HepG2 (cell line): Measurements from ENCODE around the gene NRK. TPM values are rescaled to one million over a fixed set of nuclear protein-coding genes. Genes with fewer than 3 reads are reported as not detected.

Experiments used
- BCL6 ChIP-seq: IDR thresholded peaks from 2 replicates; pipeline ENCODE4 v1.6.1; 2016; ENCODE audit warnings: missing genetic modification reagents, missing compliant biosample characterization
- ELK4 ChIP-seq: sonication (generic); formaldehyde crosslinking; IDR thresholded peaks from 2 replicates; pipeline ENCODE4 v1.9.0; 2021; ENCODE audit warnings: missing genetic modification reagents, borderline replicate concordance
- NR2F6 ChIP-seq, 2 experiments: IDR thresholded peaks; 2 replicates each; pipeline ENCODE4 v1.6.1; 2016; ENCODE audit warnings: antibody characterized with exemption in 1 of 2, mild to moderate bottlenecking in 1 of 2
- RBM22 ChIP-seq: fragments of 200-400 bp; formaldehyde crosslinking; optimal IDR thresholded peaks from 2 replicates; pipeline ENCODE3; 2017; ENCODE audit warnings: mild to moderate bottlenecking, low read length, moderate library complexity
- TAF1 ChIP-seq: sonication (generic); formaldehyde crosslinking; IDR thresholded peaks from 2 replicates; pipeline ENCODE4 v1.4.0; 2020; ENCODE audit warnings: missing genetic modification reagents
- TCF7 ChIP-seq: sonication (generic); IDR thresholded peaks from 2 replicates; pipeline ENCODE4 v1.6.1; 2016; ENCODE audit warnings: antibody characterized with exemption, low read depth
- ZBTB40 ChIP-seq, 2 experiments: fragments of 450-650 bp in 1 of 2; sonication (generic) in 1 of 2; formaldehyde crosslinking in 1 of 2; IDR thresholded peaks; 2 replicates each; pipeline versions ENCODE4 v1.6.1 to v1.8.0; 2016 to 2022; ENCODE audit warnings: antibody characterized with exemption in 1 of 2, mild to moderate bottlenecking in 1 of 2, missing genetic modification reagents in 1 of 2
- ZFP82 ChIP-seq: sonication (generic); formaldehyde crosslinking; IDR thresholded peaks from 2 replicates; pipeline ENCODE4 v1.5.1; 2020; ENCODE audit warnings: mild to moderate bottlenecking, missing genetic modification reagents, borderline replicate concordance
- ZNF382 ChIP-seq: sonication (generic); formaldehyde crosslinking; IDR thresholded peaks from 2 replicates; pipeline ENCODE4 v1.5.0; 2020; ENCODE audit warnings: missing genetic modification reagents, mild to moderate bottlenecking, borderline replicate concordance
- ZNF616 ChIP-seq: sonication (generic); formaldehyde crosslinking; IDR thresholded peaks from 2 replicates; pipeline ENCODE4 v1.5.0; 2020; ENCODE audit warnings: low read depth, mild to moderate bottlenecking, missing genetic modification reagents
- polyA plus RNA-seq, 8 experiments: library from polyadenylated mRNA; depleted of rRNA in 3 of 8; stranded (reverse) in 7 of 8; unstranded in 1 of 8; fragments of >200 nt; fragmentation: Illumina TruSeq in 4 of 8; extraction: Trizol in 4 of 8; gene quantifications; 2 replicates each; pipeline versions ENCODE4 v1.2.1 to v1.2.3, GENCODE V29; 2011 to 2016; ENCODE audit warnings: low read depth in 4 of 8, missing spikeins in 1 of 8, mixed read lengths in 1 of 8; ENCODE audit not compliant: insufficient read depth in 1 of 8
- total RNA-seq, 5 experiments: library from RNA; depleted of rRNA; stranded (reverse); fragments of >200 nt; fragmentation: Illumina TruSeq; extraction: Trizol; gene quantifications; 2 replicates each; pipeline ENCODE4 v1.2.3, GENCODE V29; 2016; ENCODE audit warnings: low read depth in 1 of 5
- TF ChIP-seq, protein P1 (sequence below): sonication (generic); formaldehyde crosslinking; IDR thresholded peaks from 2 replicates; pipeline ENCODE4 v1.4.0; 2020; ENCODE audit warnings: missing genetic modification reagents
- TF ChIP-seq, protein P2 (sequence below): sonication (generic); formaldehyde crosslinking; conservative IDR thresholded peaks from 2 replicates; pipeline ENCODE4 v1.8.1; 2023; ENCODE audit warnings: missing genetic modification reagents

NRK gene
- total and polyA plus RNA-seq, 2 of the 13 experiments (the other 11 are each of a cell fraction or from before 2014, with no cell fraction given), result not detected

- TF ChIP-seq NR2F6 (IDR thresholded peaks at IDR 0.05) (peak; percentile 64), NR2F6 (CRISPR knock-in tag; IDR thresholded peaks at IDR 0.05) (peak; percentile 49; the same call in 1 of the 2 replicates), TCF7 (peak; percentile 58), ZNF382 (no peak), RBM22 (no peak), ELK4 (CRISPR knock-in tag) (no peak), ZBTB40 (IDR thresholded peaks at IDR 0.05) (no peak), ZBTB40 (CRISPR knock-in tag; IDR thresholded peaks at IDR 0.05) (no peak), TAF1 (CRISPR knock-in tag) (peak; percentile 25; the same call in 1 of the 2 replicates), ZNF616 (no peak), ZFP82 (no peak), BCL6 (CRISPR knock-in tag) (peak; percentile 77)
- TF ChIP-seq, protein P1, sequence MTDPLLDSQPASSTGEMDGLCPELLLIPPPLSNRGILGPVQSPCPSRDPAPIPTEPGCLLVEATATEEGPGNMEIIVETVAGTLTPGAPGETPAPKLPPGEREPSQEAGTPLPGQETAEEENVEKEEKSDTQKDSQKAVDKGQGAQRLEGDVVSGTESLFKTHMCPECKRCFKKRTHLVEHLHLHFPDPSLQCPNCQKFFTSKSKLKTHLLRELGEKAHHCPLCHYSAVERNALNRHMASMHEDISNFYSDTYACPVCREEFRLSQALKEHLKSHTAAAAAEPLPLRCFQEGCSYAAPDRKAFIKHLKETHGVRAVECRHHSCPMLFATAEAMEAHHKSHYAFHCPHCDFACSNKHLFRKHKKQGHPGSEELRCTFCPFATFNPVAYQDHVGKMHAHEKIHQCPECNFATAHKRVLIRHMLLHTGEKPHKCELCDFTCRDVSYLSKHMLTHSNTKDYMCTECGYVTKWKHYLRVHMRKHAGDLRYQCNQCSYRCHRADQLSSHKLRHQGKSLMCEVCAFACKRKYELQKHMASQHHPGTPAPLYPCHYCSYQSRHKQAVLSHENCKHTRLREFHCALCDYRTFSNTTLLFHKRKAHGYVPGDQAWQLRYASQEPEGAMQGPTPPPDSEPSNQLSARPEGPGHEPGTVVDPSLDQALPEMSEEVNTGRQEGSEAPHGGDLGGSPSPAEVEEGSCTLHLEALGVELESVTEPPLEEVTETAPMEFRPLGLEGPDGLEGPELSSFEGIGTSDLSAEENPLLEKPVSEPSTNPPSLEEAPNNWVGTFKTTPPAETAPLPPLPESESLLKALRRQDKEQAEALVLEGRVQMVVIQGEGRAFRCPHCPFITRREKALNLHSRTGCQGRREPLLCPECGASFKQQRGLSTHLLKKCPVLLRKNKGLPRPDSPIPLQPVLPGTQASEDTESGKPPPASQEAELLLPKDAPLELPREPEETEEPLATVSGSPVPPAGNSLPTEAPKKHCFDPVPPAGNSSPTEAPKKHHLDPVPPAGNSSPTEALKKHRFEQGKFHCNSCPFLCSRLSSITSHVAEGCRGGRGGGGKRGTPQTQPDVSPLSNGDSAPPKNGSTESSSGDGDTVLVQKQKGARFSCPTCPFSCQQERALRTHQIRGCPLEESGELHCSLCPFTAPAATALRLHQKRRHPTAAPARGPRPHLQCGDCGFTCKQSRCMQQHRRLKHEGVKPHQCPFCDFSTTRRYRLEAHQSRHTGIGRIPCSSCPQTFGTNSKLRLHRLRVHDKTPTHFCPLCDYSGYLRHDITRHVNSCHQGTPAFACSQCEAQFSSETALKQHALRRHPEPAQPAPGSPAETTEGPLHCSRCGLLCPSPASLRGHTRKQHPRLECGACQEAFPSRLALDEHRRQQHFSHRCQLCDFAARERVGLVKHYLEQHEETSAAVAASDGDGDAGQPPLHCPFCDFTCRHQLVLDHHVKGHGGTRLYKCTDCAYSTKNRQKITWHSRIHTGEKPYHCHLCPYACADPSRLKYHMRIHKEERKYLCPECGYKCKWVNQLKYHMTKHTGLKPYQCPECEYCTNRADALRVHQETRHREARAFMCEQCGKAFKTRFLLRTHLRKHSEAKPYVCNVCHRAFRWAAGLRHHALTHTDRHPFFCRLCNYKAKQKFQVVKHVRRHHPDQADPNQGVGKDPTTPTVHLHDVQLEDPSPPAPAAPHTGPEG (CRISPR knock-in tag), result no peak
- TF ChIP-seq, protein P2, sequence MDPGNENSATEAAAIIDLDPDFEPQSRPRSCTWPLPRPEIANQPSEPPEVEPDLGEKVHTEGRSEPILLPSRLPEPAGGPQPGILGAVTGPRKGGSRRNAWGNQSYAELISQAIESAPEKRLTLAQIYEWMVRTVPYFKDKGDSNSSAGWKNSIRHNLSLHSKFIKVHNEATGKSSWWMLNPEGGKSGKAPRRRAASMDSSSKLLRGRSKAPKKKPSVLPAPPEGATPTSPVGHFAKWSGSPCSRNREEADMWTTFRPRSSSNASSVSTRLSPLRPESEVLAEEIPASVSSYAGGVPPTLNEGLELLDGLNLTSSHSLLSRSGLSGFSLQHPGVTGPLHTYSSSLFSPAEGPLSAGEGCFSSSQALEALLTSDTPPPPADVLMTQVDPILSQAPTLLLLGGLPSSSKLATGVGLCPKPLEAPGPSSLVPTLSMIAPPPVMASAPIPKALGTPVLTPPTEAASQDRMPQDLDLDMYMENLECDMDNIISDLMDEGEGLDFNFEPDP (CRISPR knock-in tag), result no peak
Measured at GRCh38 chrX:106007815-106008214, 185.5 kb downstream of the NRK start (continued).
